ENCODE data around the gene TMEM232.
"Not testable (repeated sequence)": the region's sequence is repeated elsewhere in the genome, so short reads cannot be mapped to it uniquely, and the experiment has no call there.

TMEM232 gene

GRCh38 chr5:110738812-110739651 lies 12.6 kb upstream of the TMEM232 start, which contains the start of gene SLC25A46:
SLC25A46 (plus strand) TSS chr5:110739007; CDS start chr5:110739120, 113 bp downstream.
- H3K4me3 ChIP-seq (ENCODE audit: low read length): peak within 1 kb of the TSS; percentile 79
- H3K36me3 ChIP-seq (ENCODE audit: insufficient read depth, low read length): peaks cover 5% of the 10 kb centered on the region; the same call in 1 of the 2 replicates
- peak within 1 kb of the TSS; percentile 65 for H3K9ac ChIP-seq (ENCODE audit: low read depth, low read length)
- H3K27me3 ChIP-seq (ENCODE audit: insufficient read depth, low read length): peaks cover 34% of the 10 kb centered on the region; the same call in 1 of the 2 replicates
- H3K9me3 ChIP-seq (ENCODE audit: insufficient read depth, low read depth, low read length): no peaks in the 10 kb centered on the region
- WGBS: under 1% methylated on average over 62 of the region's 62 CpGs
- no peaks in the 10 kb centered on the region for H3K4me1 ChIP-seq (ENCODE audit: insufficient read depth, low read length)
- H3K27ac ChIP-seq (ENCODE audit: low read depth, low read length): 0 out of 2 replicates have a peak within 1 kb of the TSS, but pooled peaks have one; percentile 41

GRCh38 chr5:110738503-110738811 lies 12.0 kb upstream of the TMEM232 start:
- H3K9ac ChIP-seq (ENCODE audit: low read depth, low read length): peak overlapping the region; percentile 50
- H3K9me3 ChIP-seq (ENCODE audit: insufficient read depth, low read depth, low read length): no peaks in the 10 kb centered on the region
- no peaks in the 10 kb centered on the region for H3K4me1 ChIP-seq (ENCODE audit: insufficient read depth, low read length)
- H3K27ac ChIP-seq (ENCODE audit: low read depth, low read length): no peak overlapping the region
- whole genome bisulfite sequencing: 1% methylated on average over 14 of the region's 14 CpGs
- H3K36me3 ChIP-seq (ENCODE audit: insufficient read depth, low read length): peaks cover 5% of the 10 kb centered on the region; the same call in 1 of the 2 replicates
- H3K27me3 ChIP-seq (ENCODE audit: insufficient read depth, low read length): peaks cover 37% of the 10 kb centered on the region; the same call in 1 of the 2 replicates
- peak overlapping the region; percentile 79 for H3K4me3 ChIP-seq (ENCODE audit: low read length)

GRCh38 chr5:110736753-110737152 lies 10.3 kb upstream of the TMEM232 start:
- H3K9ac ChIP-seq (ENCODE audit: low read depth, low read length): no peak overlapping the region
- no peaks in the 10 kb centered on the region for H3K4me1 ChIP-seq (ENCODE audit: insufficient read depth, low read length)

GRCh38 chr5:110735556-110735955 lies 9.1 kb upstream of the TMEM232 start:
- Histone ChIP-seq H3K27me3 (ENCODE audit: insufficient read depth, low read length) (peaks cover 37% of the 10 kb centered on the region; the same call in 1 of the 2 replicates), H3K9ac (ENCODE audit: low read depth, low read length) (no peak overlapping the region), H3K4me1 (ENCODE audit: insufficient read depth, low read length) (no peaks in the 10 kb centered on the region), H3K9me3 (ENCODE audit: insufficient read depth, low read depth, low read length) (no peaks in the 10 kb centered on the region), H3K4me3 (ENCODE audit: low read length) (no peak overlapping the region), H3K36me3 (ENCODE audit: insufficient read depth, low read length) (no peaks in the 10 kb centered on the region), H3K27ac (ENCODE audit: low read depth, low read length) (no peak overlapping the region)
- 64% methylated on average over 1 of the region's 1 CpG for WGBS

More at GRCh38 chr5:110736753-110737152, 10.3 kb upstream of the TMEM232 start:
- Histone ChIP-seq H3K9me3 (ENCODE audit: insufficient read depth, low read depth, low read length) (no peaks in the 10 kb centered on the region), H3K4me3 (ENCODE audit: low read length) (no peak overlapping the region), H3K27me3 (ENCODE audit: insufficient read depth, low read length) (peaks cover 37% of the 10 kb centered on the region; the same call in 1 of the 2 replicates), H3K27ac (ENCODE audit: low read depth, low read length) (no peak overlapping the region), H3K36me3 (ENCODE audit: insufficient read depth, low read length) (no peaks in the 10 kb centered on the region)
- WGBS: 84% methylated on average over 3 of the region's 3 CpGs

GRCh38 chr5:110734101-110734500 lies 7.6 kb upstream of the TMEM232 start:
- 88% methylated on average over 2 of the region's 2 CpGs for WGBS
- H3K27me3 ChIP-seq (ENCODE audit: insufficient read depth, low read length): peaks cover 37% of the 10 kb centered on the region; the same call in 1 of the 2 replicates

GRCh38 chr5:110731499-110731898 lies 5.0 kb upstream of the TMEM232 start:
- peaks cover 26% of the 10 kb centered on the region; the same call in 1 of the 2 replicates for H3K27me3 ChIP-seq (ENCODE audit: insufficient read depth, low read length)
- not testable (repeated sequence) for H3K36me3 ChIP-seq (ENCODE audit: insufficient read depth, low read length); H3K4me3 ChIP-seq (ENCODE audit: low read length); H3K9ac ChIP-seq (ENCODE audit: low read depth, low read length); H3K27ac ChIP-seq (ENCODE audit: low read depth, low read length); H3K9me3 ChIP-seq (ENCODE audit: insufficient read depth, low read depth, low read length); H3K4me1 ChIP-seq (ENCODE audit: insufficient read depth, low read length)
- 90% methylated on average over 2 of the region's 2 CpGs for WGBS

More at GRCh38 chr5:110734101-110734500, 7.6 kb upstream of the TMEM232 start:
- H3K9me3 ChIP-seq (ENCODE audit: insufficient read depth, low read depth, low read length): no peaks in the 10 kb centered on the region
- H3K27ac ChIP-seq (ENCODE audit: low read depth, low read length): no peak overlapping the region
- no peak overlapping the region for H3K4me3 ChIP-seq (ENCODE audit: low read length)
- H3K4me1 ChIP-seq (ENCODE audit: insufficient read depth, low read length): no peaks in the 10 kb centered on the region
- H3K9ac ChIP-seq (ENCODE audit: low read depth, low read length): no peak overlapping the region
- H3K36me3 ChIP-seq (ENCODE audit: insufficient read depth, low read length): no peaks in the 10 kb centered on the region

- peak overlapping the region; percentile 65 for H3K4me3 ChIP-seq (ENCODE audit: low read length)
- H3K36me3 ChIP-seq (ENCODE audit: insufficient read depth, low read length): no peaks in the 10 kb centered on the region
- no peaks in the 10 kb centered on the region for H3K27me3 ChIP-seq (ENCODE audit: insufficient read depth, low read length)
- H3K9me3 ChIP-seq (ENCODE audit: insufficient read depth, low read depth, low read length): no peaks in the 10 kb centered on the region
- H3K9ac ChIP-seq (ENCODE audit: low read depth, low read length): no peak overlapping the region
- WGBS: 86% methylated on average over 2 of the region's 5 CpGs
- no peak overlapping the region for H3K27ac ChIP-seq (ENCODE audit: low read depth, low read length)
- H3K4me1 ChIP-seq (ENCODE audit: insufficient read depth, low read length): no peaks in the 10 kb centered on the region
Measured at GRCh38 chr5:110727025-110727314, 499 bp upstream of the TMEM232 start.

- no peak overlapping the region for H3K9ac ChIP-seq (ENCODE audit: low read depth, low read length)
- no peak overlapping the region for H3K27ac ChIP-seq (ENCODE audit: low read depth, low read length)
- H3K4me1 ChIP-seq (ENCODE audit: insufficient read depth, low read length): no peaks in the 10 kb centered on the region
- no peaks in the 10 kb centered on the region for H3K36me3 ChIP-seq (ENCODE audit: insufficient read depth, low read length)
- no peaks in the 10 kb centered on the region for H3K9me3 ChIP-seq (ENCODE audit: insufficient read depth, low read depth, low read length)
- H3K27me3 ChIP-seq (ENCODE audit: insufficient read depth, low read length): no peaks in the 10 kb centered on the region
- H3K4me3 ChIP-seq (ENCODE audit: low read length): no peak overlapping the region
- 87% methylated on average over 2 of the region's 2 CpGs for WGBS
Measured at GRCh38 chr5:110718311-110718710, 8.2 kb downstream of the TMEM232 start.

- H3K9me3 ChIP-seq (ENCODE audit: insufficient read depth, low read depth, low read length): no peaks in the 10 kb centered on the region
- no peak overlapping the region for H3K9ac ChIP-seq (ENCODE audit: low read depth, low read length)
- no peaks in the 10 kb centered on the region for H3K36me3 ChIP-seq (ENCODE audit: insufficient read depth, low read length)
- no peak overlapping the region for H3K27ac ChIP-seq (ENCODE audit: low read depth, low read length)
- no peaks in the 10 kb centered on the region for H3K4me1 ChIP-seq (ENCODE audit: insufficient read depth, low read length)
- no peak overlapping the region for H3K4me3 ChIP-seq (ENCODE audit: low read length)
- WGBS: 97% methylated on average over 3 of the region's 5 CpGs
- H3K27me3 ChIP-seq (ENCODE audit: insufficient read depth, low read length): no peaks in the 10 kb centered on the region
Measured at GRCh38 chr5:110716247-110717245, 9.9 kb downstream of the TMEM232 start.

- Histone ChIP-seq H3K9me3 (ENCODE audit: insufficient read depth, low read depth, low read length) (no peaks in the 10 kb centered on the region), H3K4me3 (ENCODE audit: low read length) (no peak overlapping the region), H3K4me1 (ENCODE audit: insufficient read depth, low read length) (no peaks in the 10 kb centered on the region), H3K36me3 (ENCODE audit: insufficient read depth, low read length) (no peaks in the 10 kb centered on the region), H3K27me3 (ENCODE audit: insufficient read depth, low read length) (no peaks in the 10 kb centered on the region), H3K27ac (ENCODE audit: low read depth, low read length) (no peak overlapping the region), H3K9ac (ENCODE audit: low read depth, low read length) (no peak overlapping the region)
- WGBS: 67% methylated on average over 2 of the region's 3 CpGs
Measured at GRCh38 chr5:110707260-110707844, 19.1 kb downstream of the TMEM232 start.
